Mammary epithelial cell (primary cell): Measurements from ENCODE around the gene CLCN7.

ENCODE experiments used
- EZH2 ChIP-seq: IDR thresholded peaks from 2 replicates; pipeline ENCODE4 v1.6.1; 2012; ENCODE audit warnings: low read length, inconsistent platforms, borderline replicate concordance
- TF ChIP-seq, protein P1 (sequence below), 2 donors: IDR thresholded peaks in 1 of 2; conservative IDR thresholded peaks in 1 of 2; 2 replicates each; pipeline ENCODE4 v1.5.1; 2011 to 2012; ENCODE audit warnings: inconsistent platforms in 2 of 2, low read length in 2 of 2, mild to moderate bottlenecking in 2 of 2, control low read depth in 1 of 2, low read depth in 1 of 2; ENCODE audit not compliant: insufficient read depth in 1 of 2; ENCODE audit errors: extremely low read depth in 1 of 2

DNA sequence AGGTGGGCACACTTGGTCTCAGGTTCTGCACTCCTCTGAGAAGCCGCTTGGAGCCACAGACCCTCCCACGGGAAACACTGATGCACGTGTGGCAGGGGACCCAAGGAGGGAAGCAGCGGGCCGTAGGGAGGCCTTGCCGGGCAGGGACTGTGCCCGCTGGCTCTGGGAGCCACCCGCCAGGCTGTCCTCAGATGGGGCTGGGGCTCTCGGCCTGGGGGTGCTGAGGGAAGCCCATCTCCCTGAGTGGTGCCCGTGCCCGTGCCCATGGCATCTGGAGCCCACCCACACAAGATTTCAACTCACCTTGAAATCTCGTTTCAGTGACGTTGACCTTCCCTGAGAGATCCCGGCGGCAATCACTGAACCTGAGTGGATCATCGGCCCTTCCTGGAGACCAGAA lies 17.9 kb downstream of the CLCN7 start:
- TF ChIP-seq, protein P1, sequence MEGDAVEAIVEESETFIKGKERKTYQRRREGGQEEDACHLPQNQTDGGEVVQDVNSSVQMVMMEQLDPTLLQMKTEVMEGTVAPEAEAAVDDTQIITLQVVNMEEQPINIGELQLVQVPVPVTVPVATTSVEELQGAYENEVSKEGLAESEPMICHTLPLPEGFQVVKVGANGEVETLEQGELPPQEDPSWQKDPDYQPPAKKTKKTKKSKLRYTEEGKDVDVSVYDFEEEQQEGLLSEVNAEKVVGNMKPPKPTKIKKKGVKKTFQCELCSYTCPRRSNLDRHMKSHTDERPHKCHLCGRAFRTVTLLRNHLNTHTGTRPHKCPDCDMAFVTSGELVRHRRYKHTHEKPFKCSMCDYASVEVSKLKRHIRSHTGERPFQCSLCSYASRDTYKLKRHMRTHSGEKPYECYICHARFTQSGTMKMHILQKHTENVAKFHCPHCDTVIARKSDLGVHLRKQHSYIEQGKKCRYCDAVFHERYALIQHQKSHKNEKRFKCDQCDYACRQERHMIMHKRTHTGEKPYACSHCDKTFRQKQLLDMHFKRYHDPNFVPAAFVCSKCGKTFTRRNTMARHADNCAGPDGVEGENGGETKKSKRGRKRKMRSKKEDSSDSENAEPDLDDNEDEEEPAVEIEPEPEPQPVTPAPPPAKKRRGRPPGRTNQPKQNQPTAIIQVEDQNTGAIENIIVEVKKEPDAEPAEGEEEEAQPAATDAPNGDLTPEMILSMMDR (conservative IDR thresholded peaks at IDR 0.05 in 1 of 2, IDR thresholded peaks at IDR 0.05 in 1 of 2; ENCODE audit: extremely low read depth in 1 of 2, insufficient read depth in 1 of 2, low read depth in 1 of 2, low read length in 2 of 2): no peak
- TF ChIP-seq EZH2: no peak
